Activated naive CD8-positive, alpha-beta T cell treated with anti-CD3 and anti-CD28 coated beads, Interleukin-2, amount 50 U/mL, for 16 hours (primary cell): Measurements from ENCODE around the gene NELL1.

Source experiments
- DNase-seq: peaks from one replicate; pipeline ENCODE4 v3.0.0-alpha.2; 2020; ENCODE audit warnings: low read depth, low spot score

The NELL1 gene

DNA sequence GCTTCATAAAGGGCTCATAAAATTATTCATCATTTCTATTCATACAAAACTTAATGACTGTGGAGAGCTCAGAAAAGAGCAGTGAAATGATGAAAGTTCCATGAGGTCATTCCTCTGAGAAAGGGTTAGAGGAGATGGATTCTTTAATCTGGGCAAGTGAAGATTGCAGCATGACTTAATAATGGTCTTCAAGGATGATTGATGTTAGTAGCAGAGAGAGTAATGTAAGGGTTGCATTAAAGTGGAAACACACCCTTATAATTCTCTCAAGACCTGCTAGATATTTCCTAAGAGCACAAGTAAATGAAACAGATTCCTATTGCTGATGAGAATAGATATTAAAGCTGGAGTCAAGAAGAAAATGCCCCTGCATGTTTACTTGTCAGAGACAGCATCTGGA is 811.9 kb downstream of the NELL1 start:
- DNase-seq, result no peak

DNA sequence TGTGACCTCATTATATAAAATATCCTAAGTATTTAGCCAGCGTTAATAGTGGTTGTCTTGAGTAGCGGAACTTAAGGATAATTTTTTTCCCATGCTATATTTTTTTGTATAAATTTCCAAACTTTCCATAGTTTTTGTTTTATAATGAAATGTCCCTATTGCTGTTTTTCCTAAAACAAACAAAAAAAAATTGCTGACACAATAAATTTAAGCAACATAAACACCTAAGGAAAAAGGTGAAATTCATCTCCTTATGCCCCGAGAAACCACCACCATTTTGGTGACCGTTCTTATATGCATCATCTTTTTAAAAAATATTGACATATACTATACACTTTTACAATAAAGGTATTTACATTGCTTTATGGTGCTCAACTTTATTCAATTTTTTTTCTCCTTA is 814.7 kb downstream of the NELL1 start:
- no peak for DNase-seq

DNA sequence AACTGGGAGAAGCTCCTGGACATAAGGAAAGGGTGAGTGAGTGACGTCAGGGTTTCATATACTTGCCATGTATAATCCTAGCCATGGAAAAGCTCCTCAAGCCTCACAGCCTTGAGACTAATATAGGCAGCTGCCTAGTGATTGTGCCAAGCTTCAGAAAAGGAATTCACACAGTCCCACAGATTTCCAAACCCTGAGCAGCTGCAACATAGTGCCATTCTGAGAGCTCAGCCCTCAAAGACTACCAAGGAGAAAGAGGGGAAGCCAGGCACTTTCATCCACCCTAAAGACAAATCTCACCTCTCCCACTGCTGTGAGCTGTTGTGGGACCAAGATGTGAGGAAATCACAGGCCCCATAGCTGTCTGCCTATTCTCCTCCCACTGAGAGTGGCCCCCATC is 815.6 kb downstream of the NELL1 start:
- no peak for DNase-seq

- DNase-seq, result no peak
Observed at GRCh38 chr11:21485426-21485825, 816.0 kb downstream of the NELL1 start.

GRCh38 chr11:21489416-21490115 is 820.2 kb downstream of the NELL1 start:
- no peak for DNase-seq

DNA sequence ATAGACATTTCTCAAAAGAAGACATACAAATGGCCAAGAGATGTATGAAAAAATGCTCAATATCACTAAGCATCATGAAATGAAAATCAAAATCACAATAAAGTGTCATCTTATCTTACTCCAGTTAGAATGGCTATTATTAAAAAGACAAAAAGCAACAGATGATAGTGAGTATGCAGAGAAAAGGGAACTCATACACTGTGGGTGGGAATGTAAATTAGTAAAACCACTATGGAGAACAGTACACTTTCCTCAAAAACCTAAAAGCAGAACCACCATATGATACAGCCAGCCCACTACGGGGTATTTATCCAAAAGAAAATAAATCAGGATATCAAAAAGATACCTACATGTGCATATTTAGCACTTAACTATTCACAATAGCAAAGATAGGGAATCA is 823.5 kb downstream of the NELL1 start:
- no peak for DNase-seq

- no peak for DNase-seq
Observed at GRCh38 chr11:21494946-21495345, 825.6 kb downstream of the NELL1 start.

GRCh38 chr11:21495879-21496278 is 826.5 kb downstream of the NELL1 start:
- DNase-seq, result no peak

DNA sequence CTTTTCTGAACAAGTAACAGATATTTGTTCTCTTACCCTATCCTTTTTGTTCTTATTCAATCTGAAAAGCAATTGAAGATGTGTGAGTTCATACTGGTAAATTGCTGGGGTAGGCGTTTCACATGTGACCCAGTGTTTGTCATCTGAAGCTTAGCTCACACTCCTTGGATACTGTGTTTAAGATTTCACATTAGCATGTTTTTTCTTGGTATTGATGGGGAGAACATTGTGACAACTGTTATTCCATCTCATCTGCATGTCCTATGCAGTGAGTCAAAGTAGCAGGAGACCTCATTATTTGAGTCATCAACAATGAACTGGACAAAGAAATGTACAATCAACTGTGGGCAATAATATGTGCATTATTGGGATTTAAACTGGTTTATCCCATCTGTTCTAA is 831.9 kb downstream of the NELL1 start:
- no peak for DNase-seq

DNA sequence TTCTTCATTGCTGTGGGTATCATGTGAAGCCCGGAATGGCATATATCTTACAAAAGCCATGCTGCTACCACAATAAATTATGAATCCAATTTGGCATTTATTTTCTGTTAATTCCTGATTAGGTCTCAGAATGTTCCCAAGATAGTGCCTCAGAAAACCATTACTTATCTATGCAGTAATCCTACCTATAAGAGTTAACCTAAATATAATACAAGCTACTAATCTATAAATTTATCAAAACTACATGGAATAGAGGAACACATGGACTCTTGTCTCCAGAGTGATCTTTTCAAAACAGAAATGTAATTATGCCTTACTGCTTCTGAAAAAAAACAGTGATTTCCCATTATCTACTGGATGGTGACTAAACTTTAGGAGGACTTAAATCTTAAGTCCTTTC is 835.7 kb downstream of the NELL1 start:
- DNase-seq, result no peak

DNA sequence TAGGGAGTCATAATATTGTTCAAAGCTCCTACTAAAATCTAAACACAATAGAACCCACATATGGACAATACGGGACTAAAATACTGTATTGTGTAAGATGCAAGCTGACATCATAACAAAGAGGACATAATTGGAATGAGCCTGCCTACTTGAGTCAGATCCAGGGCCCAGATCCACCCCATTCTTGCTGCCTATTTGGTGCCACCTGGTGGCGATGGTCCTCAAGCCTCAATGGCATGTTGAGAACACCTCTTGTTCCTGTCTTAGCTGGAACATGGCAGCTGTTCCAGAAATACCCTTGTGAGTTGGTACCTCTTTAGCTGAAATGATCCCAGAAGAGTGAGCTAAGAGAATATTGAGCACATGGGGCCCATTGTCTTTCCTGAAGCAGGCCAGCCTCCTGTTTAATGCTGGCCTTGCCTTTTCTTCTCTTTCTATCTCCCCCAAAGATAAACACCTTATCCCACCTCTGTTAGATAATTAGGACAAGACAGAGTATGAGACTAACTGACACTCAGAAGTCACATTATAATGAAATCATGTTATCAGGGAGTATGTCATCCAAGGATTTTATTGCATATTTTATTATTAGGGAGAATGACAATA is 842.6 kb downstream of the NELL1 start:
- DNase-seq, result no peak

GRCh38 chr11:21514316-21514715 is 844.9 kb downstream of the NELL1 start:
- DNase-seq, result no peak

DNA sequence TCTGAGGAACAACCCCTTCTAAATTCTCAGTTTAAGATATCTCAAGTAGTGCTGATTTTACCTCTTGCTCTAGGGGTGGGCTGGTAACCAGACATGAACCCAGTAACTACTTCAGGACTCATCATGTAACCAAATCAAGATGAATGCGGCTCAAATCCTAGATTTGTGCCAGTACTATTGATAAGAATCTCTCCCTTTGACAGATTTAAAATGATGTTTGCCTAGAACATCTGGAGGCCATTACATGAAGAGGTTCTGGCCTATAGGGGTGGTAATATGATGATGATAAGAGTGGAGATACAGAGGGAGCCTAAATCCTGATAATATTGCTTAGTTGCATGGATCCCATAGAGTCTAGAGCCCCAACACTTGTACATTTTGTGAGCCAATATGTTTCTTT is 850.9 kb downstream of the NELL1 start:
- DNase-seq, result no peak

DNA sequence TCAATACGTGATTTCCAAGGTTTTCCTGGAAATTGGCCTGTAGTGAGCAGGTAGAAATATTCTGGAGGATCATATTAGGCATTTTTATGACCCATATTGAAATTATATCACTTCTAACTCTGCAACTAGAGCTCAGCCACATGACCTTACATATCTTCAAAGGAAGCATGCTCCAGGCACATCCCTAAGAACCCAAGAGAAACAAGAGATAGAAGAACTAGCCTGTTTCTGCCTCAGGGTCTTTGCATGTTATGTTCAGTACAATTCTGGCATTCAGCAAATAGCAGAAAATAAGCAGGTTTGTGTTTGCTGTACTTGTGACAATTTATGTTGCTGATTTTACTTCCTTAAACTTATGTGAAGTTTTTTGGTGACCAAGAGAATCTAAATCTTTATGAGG is 859.8 kb downstream of the NELL1 start:
- no peak for DNase-seq

GRCh38 chr11:21534288-21534687 is 864.9 kb downstream of the NELL1 start:
- no peak for DNase-seq

DNA sequence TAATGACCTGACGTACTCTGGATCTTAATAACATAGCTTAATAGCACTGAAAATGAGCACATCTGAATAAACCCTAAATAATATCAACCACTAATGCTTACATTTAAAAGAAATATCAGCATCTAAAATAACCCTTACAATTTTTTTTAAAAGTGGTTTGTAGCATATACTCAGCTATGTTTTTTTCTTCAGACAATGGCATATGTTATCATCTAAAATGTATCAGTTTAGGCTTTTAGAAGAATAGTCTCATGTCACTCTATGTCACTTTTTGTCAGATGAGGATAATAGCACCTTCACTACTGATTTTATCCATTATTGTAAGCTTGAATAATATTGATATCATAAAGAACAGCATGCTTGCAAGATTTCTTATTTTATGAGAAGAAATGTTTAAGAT is 868.6 kb downstream of the NELL1 start:
- DNase-seq, result no peak

GRCh38 chr11:21541187-21541751 is 871.9 kb downstream of the NELL1 start:
- no peak for DNase-seq

- no peak for DNase-seq
Observed at GRCh38 chr11:21543901-21544300, 874.5 kb downstream of the NELL1 start.

GRCh38 chr11:21545699-21546098 is 876.3 kb downstream of the NELL1 start:
- DNase-seq, result no peak

- DNase-seq, result no peak
Observed at GRCh38 chr11:21546703-21547102, 877.3 kb downstream of the NELL1 start.

- no peak for DNase-seq
Observed at GRCh38 chr11:21552911-21553310, 883.5 kb downstream of the NELL1 start.

DNA sequence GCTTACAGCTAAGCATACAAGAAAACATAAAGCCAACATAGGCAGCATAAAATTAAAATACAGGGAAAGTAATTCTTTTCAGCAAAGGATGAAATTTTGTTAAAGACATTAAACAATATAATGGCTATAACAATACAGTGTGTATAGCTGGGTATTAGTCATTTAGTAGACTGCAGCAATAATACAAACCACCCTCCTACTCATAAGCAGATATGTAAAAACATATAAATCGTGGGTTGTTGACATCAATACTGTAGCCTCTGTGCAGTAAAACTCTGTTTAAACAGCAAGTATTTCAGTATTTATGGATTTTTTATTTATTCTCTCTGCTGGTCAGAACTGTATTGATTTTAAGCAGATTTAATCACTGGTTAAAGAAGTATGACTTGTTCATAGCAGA is 884.4 kb downstream of the NELL1 start:
- no peak for DNase-seq

- DNase-seq, result no peak
Observed at GRCh38 chr11:21554284-21554683, 884.9 kb downstream of the NELL1 start.
